H1 (cell line): ENCODE data around the gene USH2A. TPM values are rescaled to one million over a fixed set of nuclear protein-coding genes. Genes with fewer than 3 reads are reported as not detected.

Experiments used
- CTCF ChIA-PET: fragments of 300-600 bp; sonication (Branson Sonifier 250); formaldehyde crosslinking; loops from one replicate; lab custom pipeline; 2021; ENCODE audit not compliant: partially characterized antibody; lab: Charles Lee
- POLR2A ChIA-PET: fragments of 300-600 bp; sonication (Branson Sonifier 250); formaldehyde crosslinking; loops from one replicate; lab custom pipeline; 2021; ENCODE audit warnings: inconsistent platforms; ENCODE audit not compliant: partially characterized antibody; lab: Charles Lee
- DNase-seq, 2 experiments: peaks; one replicate each; pipeline versions ENCODE4 v3.0.0 to v3.0.0-alpha.2; 2010 to 2022; ENCODE audit warnings: low spot score in 2 of 2, low read depth in 1 of 2, mixed read lengths in 1 of 2
- FAIRE-seq: peaks from 2 replicates; lab custom pipeline; 2011; peaks lifted over from hg19 to GRCh38; lab: Jason Lieb, UNC
- H2AFZ ChIP-seq: 2 replicates; pipeline ENCODE4 v1.8.1; 2012; ENCODE audit warnings: low read length, inconsistent platforms
- H2AK5ac ChIP-seq: 2 replicates; pipeline ENCODE4 v1.6.1; 2013; ENCODE audit warnings: low read depth, low read length
- H2BK120ac ChIP-seq: replicated peaks from 2 replicates; pipeline ENCODE3; 2013; ENCODE audit warnings: low read depth, low read length, inconsistent platforms
- H2BK12ac ChIP-seq: 2 replicates; pipeline ENCODE4 v1.6.1; 2013; ENCODE audit warnings: low read depth, low read length
- H2BK15ac ChIP-seq: 2 replicates; pipeline ENCODE4 v1.6.1; 2013; ENCODE audit warnings: low read length
- H2BK20ac ChIP-seq: 2 replicates; pipeline ENCODE4 v1.6.1; 2013; ENCODE audit warnings: low read length
- H2BK5ac ChIP-seq: 2 replicates; pipeline ENCODE4 v1.6.1; 2013; ENCODE audit warnings: low read depth, low read length
- H3K14ac ChIP-seq: 2 replicates; pipeline ENCODE4 v1.6.1; 2013; ENCODE audit warnings: inconsistent platforms; ENCODE audit not compliant: insufficient read length
- H3K18ac ChIP-seq: 2 replicates; pipeline ENCODE4 v1.6.1; 2013; ENCODE audit warnings: low read length; ENCODE audit errors: extremely low read depth
- H3K23ac ChIP-seq: 2 replicates; pipeline ENCODE4 v1.6.1; 2013; ENCODE audit warnings: inconsistent platforms; ENCODE audit not compliant: insufficient read length
- H3K23me2 ChIP-seq: 2 replicates; pipeline ENCODE4 v1.6.1; 2013; ENCODE audit warnings: low read depth, low read length
- H3K27ac ChIP-seq: 2 replicates; pipeline ENCODE4 v1.6.1; 2011; ENCODE audit warnings: low read depth, low read length, inconsistent platforms
- H3K27me3 ChIP-seq, 4 experiments: replicated peaks in 1 of 4; 1 replicate in 1 of 4; 2 replicates in 3 of 4; pipeline versions ENCODE4 v1.6.1 to v1.8.1; 2011 to 2013; ENCODE audit warnings: low read length in 3 of 4, mild to moderate bottlenecking in 3 of 4, inconsistent platforms in 2 of 4, mixed read lengths in 2 of 4, moderate library complexity in 1 of 4; ENCODE audit not compliant: control insufficient read depth in 3 of 4, insufficient read depth in 3 of 4; ENCODE audit errors: extremely low read depth in 1 of 4
- H3K36me3 ChIP-seq, 4 experiments: 2 replicates each; pipeline versions ENCODE4 v1.6.1 to v1.8.1; 2011 to 2013; ENCODE audit warnings: mild to moderate bottlenecking in 4 of 4, low read length in 3 of 4, moderate library complexity in 2 of 4, control low read depth in 1 of 4, inconsistent platforms in 1 of 4; ENCODE audit not compliant: insufficient read depth in 4 of 4, control insufficient read depth in 2 of 4
- H3K4ac ChIP-seq: replicated peaks from 2 replicates; pipeline ENCODE3; 2013; ENCODE audit warnings: low read length, low read depth, mixed read lengths, inconsistent platforms; ENCODE audit not compliant: insufficient read length
- H3K4me1 ChIP-seq, 4 experiments: replicated peaks in 1 of 4; 1 replicate in 1 of 4; 2 replicates in 3 of 4; pipeline versions ENCODE4 v1.6.1 to v1.8.1; 2011 to 2013; ENCODE audit warnings: low read length in 3 of 4, inconsistent platforms in 2 of 4, mixed read lengths in 1 of 4; ENCODE audit not compliant: insufficient read depth in 4 of 4, control insufficient read depth in 3 of 4
- H3K4me2 ChIP-seq, 2 experiments: 2 replicates each; pipeline versions ENCODE4 v1.6.1 to v1.8.1; 2011 to 2013; ENCODE audit warnings: low read depth in 2 of 2, low read length in 2 of 2, control low read depth in 1 of 2, inconsistent platforms in 1 of 2, mild to moderate bottlenecking in 1 of 2; ENCODE audit not compliant: insufficient read depth in 1 of 2
- H3K4me3 ChIP-seq, 4 experiments: fragments of 200-600, 300-600 bp in 1 of 4; sonication (generic), shearing (Covaris generic), sonication (Bioruptor Twin) in 1 of 4; 2 replicates each; pipeline versions ENCODE4 v1.5.1 to v1.8.1; 2011 to 2016; ENCODE audit warnings: low read length in 4 of 4, low read depth in 3 of 4, control low read depth in 2 of 4, inconsistent platforms in 2 of 4, mild to moderate bottlenecking in 2 of 4, mixed read lengths in 1 of 4, moderate library complexity in 1 of 4; ENCODE audit not compliant: insufficient read depth in 2 of 4; ENCODE audit errors: extremely low read depth in 1 of 4
- H3K56ac ChIP-seq: replicated peaks from 2 replicates; pipeline ENCODE3; 2013; ENCODE audit warnings: low read depth, mild to moderate bottlenecking, mixed read lengths, low read length, inconsistent platforms; ENCODE audit not compliant: insufficient read length
- H3K79me1 ChIP-seq: 2 replicates; pipeline ENCODE4 v1.6.1; 2013; ENCODE audit warnings: low read depth, low read length, control low read depth
- H3K79me2 ChIP-seq, 2 experiments: 2 replicates each; pipeline versions ENCODE4 v1.6.1 to v1.8.1; 2012 to 2013; ENCODE audit warnings: low read length in 2 of 2, mild to moderate bottlenecking in 2 of 2, inconsistent platforms in 1 of 2; ENCODE audit not compliant: insufficient read depth in 2 of 2, control insufficient read depth in 1 of 2
- H3K9ac ChIP-seq, 4 experiments: replicated peaks in 1 of 4; 1 replicate in 1 of 4; 2 replicates in 3 of 4; pipeline versions ENCODE4 v1.6.1 to v1.8.1; 2011 to 2013; ENCODE audit warnings: low read depth in 3 of 4, low read length in 3 of 4, control low read depth in 2 of 4, mild to moderate bottlenecking in 2 of 4, moderate library complexity in 2 of 4, inconsistent platforms in 1 of 4; ENCODE audit errors: extremely low read depth in 1 of 4
- H3K9me3 ChIP-seq, 2 experiments: 2 replicates each; pipeline versions ENCODE4 v1.6.1 to v1.8.1; 2012 to 2013; ENCODE audit warnings: mild to moderate bottlenecking in 2 of 2, moderate library complexity in 2 of 2, control low read depth in 1 of 2, inconsistent platforms in 1 of 2, low read depth in 1 of 2, low read length in 1 of 2, mixed read lengths in 1 of 2; ENCODE audit not compliant: insufficient read depth in 2 of 2
- H4K20me1 ChIP-seq, 2 experiments: replicated peaks in 1 of 2; 2 replicates each; pipeline versions ENCODE3 to v1.8.1; 2011 to 2013; ENCODE audit warnings: inconsistent platforms in 2 of 2, low read length in 2 of 2, mild to moderate bottlenecking in 1 of 2; ENCODE audit not compliant: insufficient read depth in 2 of 2, control insufficient read depth in 1 of 2
- H4K5ac ChIP-seq: 2 replicates; pipeline ENCODE4 v1.6.1; 2013; ENCODE audit warnings: low read length, low read depth, mixed read lengths, inconsistent platforms; ENCODE audit not compliant: insufficient read length
- H4K8ac ChIP-seq: 2 replicates; pipeline ENCODE4 v1.8.0; 2013; ENCODE audit warnings: mild to moderate bottlenecking, moderate library complexity, low read length, inconsistent platforms; ENCODE audit not compliant: insufficient read depth; ENCODE audit errors: extremely low read depth
- H4K91ac ChIP-seq: replicated peaks from 2 replicates; pipeline ENCODE3; 2013; ENCODE audit warnings: low read length, mixed read lengths, inconsistent platforms; ENCODE audit not compliant: insufficient read length
- ASH2L ChIP-seq: fragments of 200-600, 300-600 bp; sonication (generic); IDR thresholded peaks from one replicate; pipeline ENCODE4 v1.7.1; 2017; ENCODE audit warnings: low read length
- WGBS, 2 experiments: shearing (Covaris generic) in 1 of 2; methylation state at CpG; one replicate each; pipeline versions ENCODE4 v1.1.6 to v1.1.7; 2013 to 2015; ENCODE audit warnings: low lambda C conversion rate in 2 of 2, mixed read lengths in 2 of 2, inconsistent platforms in 1 of 2, low coverage in 1 of 2, missing lambda C conversion rate in 1 of 2; ENCODE audit not compliant: insufficient replicate concordance in 2 of 2, insufficient coverage in 1 of 2, insufficient read length in 1 of 2; ENCODE audit errors: extremely low coverage in 1 of 2, missing lambda C conversion rate in 1 of 2; 5-methylcytosine and 5-hydroxymethylcytosine counted together
- polyA plus RNA-seq, 7 experiments: library from polyadenylated mRNA; depleted of rRNA in 3 of 7; stranded (reverse) in 5 of 7; unstranded in 2 of 7; fragments of >200 nt in 5 of 7; fragments of 200-250 nt in 2 of 7; gene quantifications; 1 replicate in 5 of 7; 2 replicates in 1 of 7; 4 replicates in 1 of 7; pipeline versions ENCODE4 v1.2.1 to v1.2.3, GENCODE V29; 2011 to 2013; ENCODE audit warnings: missing spikeins in 2 of 7, mixed read lengths in 2 of 7
- total RNA-seq: library from RNA; stranded (reverse); fragmentation: NEBNext Ultra II Directional; extraction: Animal tissue kit (Norgen Biotek cat#: 25700); gene quantifications from 2 replicates; pipeline ENCODE4 v1.2.1, GENCODE V29; 2021

USH2A gene
- total and polyA plus RNA-seq, 2 of the 8 experiments (the other 6 are each of a cell fraction or from before 2014, with no cell fraction given): 0.02 to 0.17 TPM

DNA sequence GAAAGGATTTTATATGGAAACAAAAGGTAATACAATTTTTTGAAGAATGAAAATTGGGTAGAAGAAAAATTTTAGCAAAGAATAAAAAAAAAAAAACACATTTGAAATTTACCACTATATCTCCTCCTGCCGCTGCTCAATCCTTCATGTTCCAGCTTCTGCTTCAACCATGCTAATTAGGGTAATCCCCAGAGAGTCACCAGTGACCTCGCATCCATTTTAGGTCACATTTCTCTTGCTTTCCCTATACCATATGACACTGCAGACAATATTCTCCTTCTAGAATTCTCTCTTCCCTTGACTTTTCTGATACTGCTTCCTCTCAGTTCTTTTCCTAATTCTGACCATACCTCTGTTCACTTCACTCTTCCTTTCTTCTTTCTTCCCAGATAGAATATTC is 237.1 kb downstream of the USH2A start:
- no peak overlapping the region for H2BK5ac ChIP-seq

More for the DNA sequence above, 237.1 kb downstream of the USH2A start:
- Histone ChIP-seq H3K27me3 (no peaks in the 10 kb centered on the region), H4K91ac (no peak overlapping the region), H3K27ac (no peak overlapping the region), H3K18ac (no peak overlapping the region), H4K8ac (no peak overlapping the region), H3K9ac (no peak overlapping the region), H3K79me2 (no peaks in the 10 kb centered on the region), H2AK5ac (no peak overlapping the region), H3K23ac (no peak overlapping the region), H2BK12ac (no peak overlapping the region), H3K4ac (no peak overlapping the region), H3K79me1 (no peaks in the 10 kb centered on the region), H4K20me1 (no peaks in the 10 kb centered on the region), H3K14ac (no peak overlapping the region), H4K5ac (no peak overlapping the region), H3K4me1 (peaks cover 2 to 9% (median 6%) of the 10 kb centered on the region in 4 experiments; a peak in 4 of 7 replicates), H2BK15ac (no peak overlapping the region), H3K9me3 (no peaks in the 10 kb centered on the region), H3K56ac (no peak overlapping the region), H2BK20ac (no peak overlapping the region), H2AFZ (no peak overlapping the region), H3K4me3 (no peak overlapping the region), H3K4me2 (no peak overlapping the region), H3K36me3 (no peaks in the 10 kb centered on the region), H3K23me2 (no peaks in the 10 kb centered on the region), H2BK120ac (no peak overlapping the region)
- WGBS, 2 experiments: 84% methylated on average over 2 of the region's 2 CpGs; no CpG with 5 or more reads in 1 of the 2 experiments
- POLR2A ChIA-PET: no interaction called here
- DNase-seq: no peak
- FAIRE-seq: no peak
- TF ChIP-seq ASH2L: no peak
- CTCF ChIA-PET: no interaction called here
